H9 (cell line): Measurements from ENCODE around the gene PEX5L. TPM values are rescaled to one million over a fixed set of nuclear protein-coding genes. Genes with fewer than 3 reads are reported as not detected.

Experiments used
- DNase-seq: peaks from one replicate; pipeline ENCODE4 v3.0.0-alpha.2; 2017
- H2AFZ ChIP-seq: one replicate; pipeline ENCODE4 v1.6.1; 2013; ENCODE audit warnings: mild to moderate bottlenecking, low read length, control low read depth, moderate library complexity
- H2AK5ac ChIP-seq: 2 replicates; pipeline ENCODE4 v1.6.1; 2013; ENCODE audit warnings: low read length, control low read depth, mixed read lengths; ENCODE audit not compliant: insufficient read length
- H2BK120ac ChIP-seq: one replicate; pipeline ENCODE4 v1.6.1; 2013; ENCODE audit warnings: low read depth, mild to moderate bottlenecking, low read length, control low read depth, inconsistent platforms; ENCODE audit not compliant: poor library complexity, severe bottlenecking
- H2BK12ac ChIP-seq: 2 replicates; pipeline ENCODE4 v1.6.1; 2013; ENCODE audit warnings: low read length, control low read depth, mixed read lengths, low read depth; ENCODE audit not compliant: insufficient read length
- H2BK15ac ChIP-seq: 2 replicates; pipeline ENCODE4 v1.6.1; 2013; ENCODE audit warnings: low read depth, low read length, control low read depth
- H2BK20ac ChIP-seq: one replicate; pipeline ENCODE4 v1.6.1; 2013; ENCODE audit warnings: low read depth, mild to moderate bottlenecking, low read length, control low read depth, inconsistent platforms; ENCODE audit not compliant: poor library complexity, severe bottlenecking
- H2BK5ac ChIP-seq: 2 replicates; pipeline ENCODE4 v1.6.1; 2013; ENCODE audit warnings: low read length, control low read depth, mixed read lengths; ENCODE audit not compliant: insufficient read length
- H3K14ac ChIP-seq: 2 replicates; pipeline ENCODE4 v1.6.1; 2013; ENCODE audit warnings: low read length, control low read depth; ENCODE audit not compliant: insufficient read depth
- H3K18ac ChIP-seq: 2 replicates; pipeline ENCODE4 v1.6.1; 2013; ENCODE audit warnings: low read depth, mild to moderate bottlenecking, mixed read lengths, low read length, control low read depth; ENCODE audit not compliant: insufficient read length
- H3K23ac ChIP-seq: 2 replicates; pipeline ENCODE4 v1.6.1; 2013; ENCODE audit warnings: low read length, control low read depth, mixed read lengths, low read depth; ENCODE audit not compliant: insufficient read length
- H3K23me2 ChIP-seq: 2 replicates; pipeline ENCODE4 v1.6.1; 2013; ENCODE audit warnings: low read depth, mild to moderate bottlenecking, mixed read lengths, low read length, control low read depth; ENCODE audit not compliant: insufficient read length, poor library complexity, severe bottlenecking
- H3K27ac ChIP-seq: 2 replicates; pipeline ENCODE4 v1.5.1; 2013; ENCODE audit warnings: low read length, control low read depth, mixed read lengths, low read depth; ENCODE audit not compliant: insufficient read length
- H3K27me3 ChIP-seq: 2 replicates; pipeline ENCODE4 v1.6.1; 2013; ENCODE audit warnings: low read length, control low read depth, inconsistent platforms; ENCODE audit not compliant: insufficient read depth
- H3K4ac ChIP-seq: 2 replicates; pipeline ENCODE4 v1.6.1; 2013; ENCODE audit warnings: low read depth, mild to moderate bottlenecking, control low read depth, inconsistent platforms, low read length, moderate library complexity
- H3K4me1 ChIP-seq: 2 replicates; pipeline ENCODE4 v1.6.1; 2013; ENCODE audit warnings: low read length, control low read depth, inconsistent platforms; ENCODE audit not compliant: insufficient read depth
- H3K4me2 ChIP-seq: 2 replicates; pipeline ENCODE4 v1.6.1; 2013; ENCODE audit warnings: low read length, control low read depth, mixed read lengths; ENCODE audit not compliant: insufficient read length, insufficient read depth
- H3K56ac ChIP-seq: 2 replicates; pipeline ENCODE4 v1.6.1; 2013; ENCODE audit warnings: low read depth, mild to moderate bottlenecking, mixed read lengths, low read length, control low read depth; ENCODE audit not compliant: insufficient read length
- H3K79me1 ChIP-seq: 2 replicates; pipeline ENCODE4 v1.6.1; 2013; ENCODE audit warnings: low read depth, mild to moderate bottlenecking, moderate library complexity, low read length, control low read depth, inconsistent platforms; ENCODE audit not compliant: insufficient read depth, poor library complexity, severe bottlenecking
- H3K79me2 ChIP-seq: 2 replicates; pipeline ENCODE4 v1.6.1; 2013; ENCODE audit warnings: low read length, control low read depth, inconsistent platforms; ENCODE audit not compliant: insufficient read depth
- H3K9ac ChIP-seq: 2 replicates; pipeline ENCODE4 v1.6.1; 2013; ENCODE audit warnings: low read length, control low read depth, mixed read lengths; ENCODE audit not compliant: insufficient read length; ENCODE audit errors: extremely low read depth
- H3K9me3 ChIP-seq: one replicate; pipeline ENCODE4 v1.6.1; 2013; ENCODE audit warnings: low read depth, low read length, inconsistent platforms; ENCODE audit not compliant: control insufficient read depth
- H3T11ph ChIP-seq: one replicate; pipeline ENCODE4 v1.6.1; 2013; ENCODE audit warnings: mild to moderate bottlenecking, low read length, control low read depth, inconsistent platforms
- H4K20me1 ChIP-seq: one replicate; pipeline ENCODE4 v1.6.1; 2013; ENCODE audit not compliant: control insufficient read depth, insufficient read length, insufficient read depth
- H4K5ac ChIP-seq: 2 replicates; pipeline ENCODE4 v1.6.1; 2013; ENCODE audit warnings: low read depth, mild to moderate bottlenecking, mixed read lengths, low read length, control low read depth; ENCODE audit not compliant: insufficient read length
- H4K8ac ChIP-seq: replicated peaks from 2 replicates; pipeline ENCODE4 v1.6.1; 2013; ENCODE audit warnings: low read length, control low read depth, mixed read lengths, low read depth; ENCODE audit not compliant: insufficient read length
- H4K91ac ChIP-seq: 2 replicates; pipeline ENCODE4 v1.6.1; 2013; ENCODE audit warnings: low read depth, mild to moderate bottlenecking, moderate library complexity, mixed read lengths, low read length, control low read depth; ENCODE audit not compliant: insufficient read length
- H3K27ac Mint-ChIP-seq, 3 experiments: 2 replicates in 2 of 3; 3 replicates in 1 of 3; pipeline ENCODE4 v1.8.0; 2020 to 2021; ENCODE audit warnings: mixed read lengths in 3 of 3, mild to moderate bottlenecking in 1 of 3, moderate library complexity in 1 of 3
- H3K27me3 Mint-ChIP-seq: 2 replicates; pipeline ENCODE4 v1.8.0; 2021; ENCODE audit warnings: low read depth, mild to moderate bottlenecking, moderate library complexity, mixed read lengths
- H3K36me3 Mint-ChIP-seq, 3 experiments: 2 replicates in 2 of 3; 3 replicates in 1 of 3; pipeline ENCODE4 v1.8.0; 2020 to 2021; ENCODE audit warnings: low read depth in 3 of 3, mixed read lengths in 3 of 3; ENCODE audit not compliant: insufficient read depth in 1 of 3
- H3K4me1 Mint-ChIP-seq, 2 experiments: 2 replicates each; pipeline ENCODE4 v1.8.0; 2020; ENCODE audit warnings: mixed read lengths in 2 of 2
- H3K4me3 Mint-ChIP-seq, 2 experiments: 2 replicates in 1 of 2; 3 replicates in 1 of 2; pipeline ENCODE4 v1.8.0; 2020 to 2021; ENCODE audit warnings: mild to moderate bottlenecking in 2 of 2, mixed read lengths in 2 of 2, moderate library complexity in 1 of 2
- H3K9me3 Mint-ChIP-seq, 2 experiments: 2 replicates in 1 of 2; 3 replicates in 1 of 2; pipeline ENCODE4 v1.8.0; 2020; ENCODE audit warnings: mild to moderate bottlenecking in 2 of 2, mixed read lengths in 2 of 2, moderate library complexity in 1 of 2
- CTCF ChIP-seq: fragments of 200-600 bp; sonication (generic); conservative IDR thresholded peaks from 3 replicates; pipeline ENCODE4 v1.8.0; 2021; ENCODE audit warnings: antibody characterized with exemption, mild to moderate bottlenecking
- WGBS: extraction: QIAGEN DNeasy Blood & Tissue Kit; methylation state at CpG from one replicate; pipeline ENCODE4 v1.1.7; 2013; ENCODE audit warnings: missing lambda C conversion rate, low lambda C conversion rate, mixed read lengths; ENCODE audit not compliant: insufficient read length; ENCODE audit errors: extremely low coverage; 5-methylcytosine and 5-hydroxymethylcytosine counted together
- total RNA-seq: library from RNA; stranded (reverse); gene quantifications from 2 replicates; pipeline ENCODE4 v1.2.1, GENCODE V29; 2021

PEX5L gene
- total RNA-seq, 1 experiment from 2014 or later, result 0.85 TPM

- no peak overlapping the region for H4K91ac ChIP-seq
- no peak overlapping the region for H3K4ac ChIP-seq
- H2AK5ac ChIP-seq, result no peak overlapping the region
- H3K4me1 Mint-ChIP-seq, result no peaks in the 10 kb centered on the region
- no peak for DNase-seq
- no peaks in the 10 kb centered on the region for H3K4me1 ChIP-seq
- H2BK12ac ChIP-seq, result no peak overlapping the region
- no peak overlapping the region for H2AFZ ChIP-seq
- no peaks in the 10 kb centered on the region for H3K79me2 ChIP-seq
- H3K23ac ChIP-seq, result no peak overlapping the region
- no peak overlapping the region for H2BK15ac ChIP-seq
- H3K9me3 ChIP-seq, result no peaks in the 10 kb centered on the region
- H3K56ac ChIP-seq, result no peak overlapping the region
- H3K9ac ChIP-seq, result no peak overlapping the region
- H3K4me3 Mint-ChIP-seq, result no peak overlapping the region
- H3K23me2 ChIP-seq, result no peaks in the 10 kb centered on the region
- no peak overlapping the region for H3K27ac ChIP-seq
- no peaks in the 10 kb centered on the region for H3K79me1 ChIP-seq
- no peak overlapping the region for H2BK5ac ChIP-seq
- H3K27ac Mint-ChIP-seq, result no peak overlapping the region
- no peaks in the 10 kb centered on the region for H4K20me1 ChIP-seq
- no peak overlapping the region for H2BK20ac ChIP-seq
- H3K14ac ChIP-seq, result no peak overlapping the region
- no peaks in the 10 kb centered on the region for H3K9me3 Mint-ChIP-seq
- H3K27me3 Mint-ChIP-seq, result no peaks in the 10 kb centered on the region
- H3K4me2 ChIP-seq, result no peak overlapping the region
- no peaks in the 10 kb centered on the region for H3K27me3 ChIP-seq
- no peak for TF ChIP-seq CTCF
- no peak overlapping the region for H3K18ac ChIP-seq
- no peaks in the 10 kb centered on the region for H3K36me3 Mint-ChIP-seq
- no peak overlapping the region for H4K8ac ChIP-seq
- no peak overlapping the region for H4K5ac ChIP-seq
- H3T11ph ChIP-seq, result no peak overlapping the region
- WGBS, result no CpG with 5 or more reads among the region's 4 CpGs
- no peak overlapping the region for H2BK120ac ChIP-seq
These were observed 128.8 kb downstream of the PEX5L start for GRCh38 chr3:179907784-179908482.
